ENCODE measurements around the gene AFG1L. TPM values are rescaled to one million over a fixed set of nuclear protein-coding genes. Genes with fewer than 3 reads are reported as not detected.
A peak's percentile ranks its signal among the peaks of the same experiment; 100 is the strongest.

The AFG1L gene
- polyA plus RNA-seq, 1 of the 3 experiments (the other 2 are of a cell fraction) = 0.71 TPM

DNA sequence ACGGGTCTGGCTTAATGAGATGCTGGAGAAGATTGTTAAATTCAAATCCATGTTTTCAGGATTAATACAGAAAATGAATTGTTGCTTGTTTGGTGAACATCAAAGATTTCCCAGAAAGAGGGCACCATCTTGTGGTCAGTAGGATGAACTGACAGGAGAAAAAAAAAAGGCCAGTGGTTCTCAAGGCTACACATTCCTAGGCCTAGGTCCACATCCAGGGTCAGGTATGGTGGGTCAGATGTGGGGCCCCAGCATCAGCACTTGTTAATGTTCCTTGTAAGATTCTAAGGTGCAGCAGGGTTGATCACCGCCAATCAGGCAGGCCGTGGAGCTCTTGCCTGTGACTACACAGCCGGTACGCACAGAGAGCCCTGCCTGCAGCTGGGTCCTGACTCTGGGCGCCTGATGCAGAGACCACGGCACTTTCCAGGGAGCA, 231.9 kb downstream of the AFG1L start (continued):
- TF ChIP-seq CTCF (IDR thresholded peaks at IDR 0.05) = peak; percentile 84
- no peak for TF ChIP-seq CHD2 (IDR thresholded peaks at IDR 0.05; ENCODE audit: low read length, partially characterized antibody)
- TF ChIP-seq FOXM1 (IDR thresholded peaks at IDR 0.05; ENCODE audit: low read depth) = no peak
- peak; percentile 95 for TF ChIP-seq RAD21 (IDR thresholded peaks at IDR 0.05; ENCODE audit: low read length)
- TF ChIP-seq, protein P1, sequence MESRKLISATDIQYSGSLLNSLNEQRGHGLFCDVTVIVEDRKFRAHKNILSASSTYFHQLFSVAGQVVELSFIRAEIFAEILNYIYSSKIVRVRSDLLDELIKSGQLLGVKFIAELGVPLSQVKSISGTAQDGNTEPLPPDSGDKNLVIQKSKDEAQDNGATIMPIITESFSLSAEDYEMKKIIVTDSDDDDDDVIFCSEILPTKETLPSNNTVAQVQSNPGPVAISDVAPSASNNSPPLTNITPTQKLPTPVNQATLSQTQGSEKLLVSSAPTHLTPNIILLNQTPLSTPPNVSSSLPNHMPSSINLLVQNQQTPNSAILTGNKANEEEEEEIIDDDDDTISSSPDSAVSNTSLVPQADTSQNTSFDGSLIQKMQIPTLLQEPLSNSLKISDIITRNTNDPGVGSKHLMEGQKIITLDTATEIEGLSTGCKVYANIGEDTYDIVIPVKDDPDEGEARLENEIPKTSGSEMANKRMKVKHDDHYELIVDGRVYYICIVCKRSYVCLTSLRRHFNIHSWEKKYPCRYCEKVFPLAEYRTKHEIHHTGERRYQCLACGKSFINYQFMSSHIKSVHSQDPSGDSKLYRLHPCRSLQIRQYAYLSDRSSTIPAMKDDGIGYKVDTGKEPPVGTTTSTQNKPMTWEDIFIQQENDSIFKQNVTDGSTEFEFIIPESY (IDR thresholded peaks at IDR 0.05; ENCODE audit: borderline replicate concordance, low read depth) = no peak
- TF ChIP-seq TAF1 (IDR thresholded peaks at IDR 0.05; ENCODE audit: borderline replicate concordance, low read depth, low read length) = no peak

DNA sequence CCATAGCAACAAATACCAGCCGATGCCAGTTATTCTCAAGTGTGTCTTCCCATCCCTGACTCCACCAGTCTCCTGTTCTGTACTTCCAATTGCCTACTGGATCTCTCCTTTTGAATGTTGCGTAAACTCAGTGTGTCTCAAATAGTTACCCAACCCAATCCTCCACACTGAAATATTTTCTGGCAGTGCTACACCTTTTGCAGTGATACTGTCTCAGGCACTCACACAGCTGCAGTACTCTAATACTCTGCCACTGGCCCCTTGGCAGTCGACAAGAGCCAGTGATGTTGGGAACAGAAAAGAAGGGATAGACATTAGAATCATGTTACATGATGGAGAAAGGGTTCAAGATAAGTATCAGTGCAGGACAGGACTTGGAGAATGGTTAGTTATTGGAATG, 234.0 kb downstream of the AFG1L start:
- ChIA-PET POLR2A (no interaction called here), CTCF (interaction anchor here (0.9 to 3.8 kb wide), 7 partner anchors 13 to 548 kb away, joined by 3 to 32 read pairs (median 3); no protein-coding TSS in a partner anchor)
- TF ChIP-seq TEAD4 (IDR thresholded peaks at IDR 0.05; ENCODE audit: borderline replicate concordance, insufficient read depth) (no peak), MAX (IDR thresholded peaks at IDR 0.05; ENCODE audit: low read depth) (no peak), JUND (IDR thresholded peaks at IDR 0.05) (no peak), NFIC (IDR thresholded peaks at IDR 0.05; ENCODE audit: borderline replicate concordance) (no peak), MEF2A (IDR thresholded peaks at IDR 0.05; ENCODE audit: borderline replicate concordance, low read depth) (no peak), RAD21 (IDR thresholded peaks at IDR 0.05; ENCODE audit: low read length) (no peak), TAF1 (IDR thresholded peaks at IDR 0.05; ENCODE audit: borderline replicate concordance, low read depth, low read length) (no peak), YY1 (IDR thresholded peaks at IDR 0.05; ENCODE audit: low read depth) (no peak)
- TF ChIP-seq, protein P2, sequence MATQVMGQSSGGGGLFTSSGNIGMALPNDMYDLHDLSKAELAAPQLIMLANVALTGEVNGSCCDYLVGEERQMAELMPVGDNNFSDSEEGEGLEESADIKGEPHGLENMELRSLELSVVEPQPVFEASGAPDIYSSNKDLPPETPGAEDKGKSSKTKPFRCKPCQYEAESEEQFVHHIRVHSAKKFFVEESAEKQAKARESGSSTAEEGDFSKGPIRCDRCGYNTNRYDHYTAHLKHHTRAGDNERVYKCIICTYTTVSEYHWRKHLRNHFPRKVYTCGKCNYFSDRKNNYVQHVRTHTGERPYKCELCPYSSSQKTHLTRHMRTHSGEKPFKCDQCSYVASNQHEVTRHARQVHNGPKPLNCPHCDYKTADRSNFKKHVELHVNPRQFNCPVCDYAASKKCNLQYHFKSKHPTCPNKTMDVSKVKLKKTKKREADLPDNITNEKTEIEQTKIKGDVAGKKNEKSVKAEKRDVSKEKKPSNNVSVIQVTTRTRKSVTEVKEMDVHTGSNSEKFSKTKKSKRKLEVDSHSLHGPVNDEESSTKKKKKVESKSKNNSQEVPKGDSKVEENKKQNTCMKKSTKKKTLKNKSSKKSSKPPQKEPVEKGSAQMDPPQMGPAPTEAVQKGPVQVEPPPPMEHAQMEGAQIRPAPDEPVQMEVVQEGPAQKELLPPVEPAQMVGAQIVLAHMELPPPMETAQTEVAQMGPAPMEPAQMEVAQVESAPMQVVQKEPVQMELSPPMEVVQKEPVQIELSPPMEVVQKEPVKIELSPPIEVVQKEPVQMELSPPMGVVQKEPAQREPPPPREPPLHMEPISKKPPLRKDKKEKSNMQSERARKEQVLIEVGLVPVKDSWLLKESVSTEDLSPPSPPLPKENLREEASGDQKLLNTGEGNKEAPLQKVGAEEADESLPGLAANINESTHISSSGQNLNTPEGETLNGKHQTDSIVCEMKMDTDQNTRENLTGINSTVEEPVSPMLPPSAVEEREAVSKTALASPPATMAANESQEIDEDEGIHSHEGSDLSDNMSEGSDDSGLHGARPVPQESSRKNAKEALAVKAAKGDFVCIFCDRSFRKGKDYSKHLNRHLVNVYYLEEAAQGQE (IDR thresholded peaks at IDR 0.05; ENCODE audit: low read depth, low read length) = no peak
- TF ChIP-seq, protein P3, sequence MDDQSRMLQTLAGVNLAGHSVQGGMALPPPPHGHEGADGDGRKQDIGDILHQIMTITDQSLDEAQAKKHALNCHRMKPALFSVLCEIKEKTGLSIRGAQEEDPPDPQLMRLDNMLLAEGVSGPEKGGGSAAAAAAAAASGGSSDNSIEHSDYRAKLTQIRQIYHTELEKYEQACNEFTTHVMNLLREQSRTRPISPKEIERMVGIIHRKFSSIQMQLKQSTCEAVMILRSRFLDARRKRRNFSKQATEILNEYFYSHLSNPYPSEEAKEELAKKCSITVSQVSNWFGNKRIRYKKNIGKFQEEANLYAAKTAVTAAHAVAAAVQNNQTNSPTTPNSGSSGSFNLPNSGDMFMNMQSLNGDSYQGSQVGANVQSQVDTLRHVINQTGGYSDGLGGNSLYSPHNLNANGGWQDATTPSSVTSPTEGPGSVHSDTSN (IDR thresholded peaks at IDR 0.05) = no peak
- Histone ChIP-seq H3K4me2 (no peak overlapping the region), H3K79me2 (ENCODE audit: insufficient read depth) (no peaks in the 10 kb centered on the region), H4K20me1 (ENCODE audit: insufficient read depth) (no peaks in the 10 kb centered on the region), H3K9me3 (no peaks in the 10 kb centered on the region), H3K9ac (no peak overlapping the region), H3K4me1 (ENCODE audit: control insufficient read depth in 1 of 2, insufficient read depth in 2 of 2, low read depth in 1 of 2, low read length in 1 of 2) (no peaks in the 10 kb centered on the region; a peak in 1 of 4 replicates), H3K27ac (ENCODE audit: low read depth in 2 of 2, low read length in 1 of 2) (no peak overlapping the region), H3K9me2 (no peaks in the 10 kb centered on the region), H3K36me3 (replicated peaks in 1 of 2; ENCODE audit: control insufficient read depth in 1 of 2, insufficient read depth in 2 of 2, low read length in 1 of 2) (no peaks in the 10 kb centered on the region), H3K4me3 (ENCODE audit: low read depth in 2 of 2, low read length in 1 of 2) (no peak overlapping the region), H3F3A (replicated peaks; ENCODE audit: insufficient read depth) (peaks cover 4% of the 10 kb centered on the region), H3K27me3 (ENCODE audit: insufficient read depth) (no peaks in the 10 kb centered on the region), H2AFZ (ENCODE audit: low read depth) (no peak overlapping the region)
- 63% methylated on average over 3 of the region's 3 CpGs for WGBS (ENCODE audit: low lambda C conversion rate)
- DNase-seq = no peak

Data from SK-N-SH (cell line).